ENCODE measurements around the gene GRB10.

GRB10 gene

GRCh38 chr7:50650057-50650664 is 132.5 kb downstream of the GRB10 start:
- Histone ChIP-seq H3K4me3 (no peak overlapping the region), H3K27ac (no peak overlapping the region)

GRCh38 chr7:50649259-50649885 is 133.3 kb downstream of the GRB10 start:
- Histone ChIP-seq H3K4me3 (no peak overlapping the region), H3K27ac (no peak overlapping the region)

GRCh38 chr7:50648570-50649169 is 134.0 kb downstream of the GRB10 start:
- H3K27ac ChIP-seq = no peak overlapping the region
- H3K4me3 ChIP-seq = no peak overlapping the region

GRCh38 chr7:50648076-50648475 is 134.6 kb downstream of the GRB10 start:
- H3K27ac ChIP-seq = no peak overlapping the region
- no peak overlapping the region for H3K4me3 ChIP-seq

GRCh38 chr7:50647286-50647980 is 135.3 kb downstream of the GRB10 start:
- H3K4me3 ChIP-seq = no peak overlapping the region
- no peak overlapping the region for H3K27ac ChIP-seq

GRCh38 chr7:50646069-50646468 is 136.6 kb downstream of the GRB10 start:
- Histone ChIP-seq H3K27ac (no peak overlapping the region), H3K4me3 (no peak overlapping the region)

GRCh38 chr7:50645186-50645585 is 137.5 kb downstream of the GRB10 start:
- Histone ChIP-seq H3K4me3 (no peak overlapping the region), H3K27ac (no peak overlapping the region)

GRCh38 chr7:50644586-50644985 is 138.1 kb downstream of the GRB10 start:
- no peak overlapping the region for H3K4me3 ChIP-seq
- H3K27ac ChIP-seq = no peak overlapping the region

GRCh38 chr7:50644114-50644513 is 138.6 kb downstream of the GRB10 start:
- no peak overlapping the region for H3K4me3 ChIP-seq
- H3K27ac ChIP-seq = no peak overlapping the region

- Histone ChIP-seq H3K27ac (no peak overlapping the region), H3K4me3 (no peak overlapping the region)
Measured at GRCh38 chr7:50641442-50642405, 141.0 kb downstream of the GRB10 start.

GRCh38 chr7:50640779-50641178 is 141.9 kb downstream of the GRB10 start:
- Histone ChIP-seq H3K4me3 (no peak overlapping the region), H3K27ac (no peak overlapping the region)

GRCh38 chr7:50640256-50640655 is 142.4 kb downstream of the GRB10 start:
- Histone ChIP-seq H3K4me3 (no peak overlapping the region), H3K27ac (no peak overlapping the region)

- Histone ChIP-seq H3K27ac (no peak overlapping the region), H3K4me3 (no peak overlapping the region)
Measured at GRCh38 chr7:50637725-50638643, 144.7 kb downstream of the GRB10 start.

- Histone ChIP-seq H3K4me3 (no peak overlapping the region), H3K27ac (no peak overlapping the region)
Measured at GRCh38 chr7:50634378-50634777, 148.3 kb downstream of the GRB10 start.

GRCh38 chr7:50633414-50633710 is 149.3 kb downstream of the GRB10 start:
- no peak overlapping the region for H3K4me3 ChIP-seq
- no peak overlapping the region for H3K27ac ChIP-seq

- Histone ChIP-seq H3K4me3 (no peak overlapping the region), H3K27ac (no peak overlapping the region)
Measured at GRCh38 chr7:50632561-50633413, 149.9 kb downstream of the GRB10 start.

GRCh38 chr7:50631639-50632038 is 151.1 kb downstream of the GRB10 start:
- Histone ChIP-seq H3K4me3 (no peak overlapping the region), H3K27ac (no peak overlapping the region)

GRCh38 chr7:50631100-50631499 is 151.6 kb downstream of the GRB10 start:
- no peak overlapping the region for H3K27ac ChIP-seq

More at GRCh38 chr7:50631100-50631499, 151.6 kb downstream of the GRB10 start:
- H3K4me3 ChIP-seq = no peak overlapping the region

All from skin epidermis (tissue), 12 donors.